Measurements from ENCODE around the gene PTPRA. TPM values are rescaled to one million over a fixed set of nuclear protein-coding genes. Genes with fewer than 3 reads are reported as not detected.
A peak's percentile ranks its signal among the peaks of the same experiment; 100 is the strongest.

PTPRA gene
- total RNA-seq, 4 donors from 2014 or later, result 55.0 to 78.0 (median 68.2) TPM

GRCh38 chr20:3081641-3082040, 208.4 kb downstream of the PTPRA start:
- DNase-seq (ENCODE audit: low spot score), result no peak
- TF ChIP-seq, protein P1, sequence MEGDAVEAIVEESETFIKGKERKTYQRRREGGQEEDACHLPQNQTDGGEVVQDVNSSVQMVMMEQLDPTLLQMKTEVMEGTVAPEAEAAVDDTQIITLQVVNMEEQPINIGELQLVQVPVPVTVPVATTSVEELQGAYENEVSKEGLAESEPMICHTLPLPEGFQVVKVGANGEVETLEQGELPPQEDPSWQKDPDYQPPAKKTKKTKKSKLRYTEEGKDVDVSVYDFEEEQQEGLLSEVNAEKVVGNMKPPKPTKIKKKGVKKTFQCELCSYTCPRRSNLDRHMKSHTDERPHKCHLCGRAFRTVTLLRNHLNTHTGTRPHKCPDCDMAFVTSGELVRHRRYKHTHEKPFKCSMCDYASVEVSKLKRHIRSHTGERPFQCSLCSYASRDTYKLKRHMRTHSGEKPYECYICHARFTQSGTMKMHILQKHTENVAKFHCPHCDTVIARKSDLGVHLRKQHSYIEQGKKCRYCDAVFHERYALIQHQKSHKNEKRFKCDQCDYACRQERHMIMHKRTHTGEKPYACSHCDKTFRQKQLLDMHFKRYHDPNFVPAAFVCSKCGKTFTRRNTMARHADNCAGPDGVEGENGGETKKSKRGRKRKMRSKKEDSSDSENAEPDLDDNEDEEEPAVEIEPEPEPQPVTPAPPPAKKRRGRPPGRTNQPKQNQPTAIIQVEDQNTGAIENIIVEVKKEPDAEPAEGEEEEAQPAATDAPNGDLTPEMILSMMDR (IDR thresholded peaks at IDR 0.05), result no peak

DNA sequence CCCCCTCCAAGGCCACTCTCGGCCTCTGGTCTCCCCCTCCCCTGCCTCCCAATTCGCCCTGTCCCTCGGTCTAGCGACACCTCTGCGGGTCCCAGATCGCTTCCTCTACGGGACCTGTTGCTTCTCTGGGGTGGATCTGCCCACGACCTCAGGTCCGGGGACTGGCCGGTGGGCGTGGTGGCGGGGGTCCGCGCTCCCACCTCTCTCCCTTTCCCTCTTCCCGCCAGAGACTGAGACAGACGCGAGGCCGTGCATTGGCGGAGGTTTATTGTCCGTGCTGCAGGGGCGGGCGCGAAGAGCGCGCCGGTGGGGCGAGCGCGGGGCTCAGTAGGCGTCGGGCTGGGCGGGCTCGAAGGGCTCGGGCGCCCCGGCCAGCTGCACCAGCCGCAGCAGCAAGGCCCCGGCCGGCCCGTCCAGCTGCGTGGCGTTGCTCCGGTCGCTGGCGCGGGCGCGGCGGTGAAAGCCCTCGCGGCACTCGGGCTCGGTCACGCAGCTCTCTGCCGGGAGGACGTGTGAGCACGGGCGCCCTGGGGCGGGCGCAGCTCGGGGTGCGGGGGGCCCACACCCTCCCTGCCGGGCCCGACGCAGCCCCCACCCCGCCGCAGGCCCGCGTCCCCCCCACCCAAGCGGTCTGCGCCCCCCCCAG, 209.1 kb downstream of the PTPRA start:
- TF ChIP-seq, protein P1 (IDR thresholded peaks at IDR 0.05), result no peak
- ATAC-seq (ENCODE audit: low FRiP score) (no peak), DNase-seq (ENCODE audit: low spot score) (no peak)

More at GRCh38 chr20:3081641-3082040, 208.4 kb downstream of the PTPRA start:
- ATAC-seq (ENCODE audit: low FRiP score), result no peak

- TF ChIP-seq, protein P1 (IDR thresholded peaks at IDR 0.05), result no peak
- no peak for DNase-seq (ENCODE audit: low spot score)
- ATAC-seq (ENCODE audit: low FRiP score), result no peak
Observed at GRCh38 chr20:3082955-3083952, 210.0 kb downstream of the PTPRA start.

DNA sequence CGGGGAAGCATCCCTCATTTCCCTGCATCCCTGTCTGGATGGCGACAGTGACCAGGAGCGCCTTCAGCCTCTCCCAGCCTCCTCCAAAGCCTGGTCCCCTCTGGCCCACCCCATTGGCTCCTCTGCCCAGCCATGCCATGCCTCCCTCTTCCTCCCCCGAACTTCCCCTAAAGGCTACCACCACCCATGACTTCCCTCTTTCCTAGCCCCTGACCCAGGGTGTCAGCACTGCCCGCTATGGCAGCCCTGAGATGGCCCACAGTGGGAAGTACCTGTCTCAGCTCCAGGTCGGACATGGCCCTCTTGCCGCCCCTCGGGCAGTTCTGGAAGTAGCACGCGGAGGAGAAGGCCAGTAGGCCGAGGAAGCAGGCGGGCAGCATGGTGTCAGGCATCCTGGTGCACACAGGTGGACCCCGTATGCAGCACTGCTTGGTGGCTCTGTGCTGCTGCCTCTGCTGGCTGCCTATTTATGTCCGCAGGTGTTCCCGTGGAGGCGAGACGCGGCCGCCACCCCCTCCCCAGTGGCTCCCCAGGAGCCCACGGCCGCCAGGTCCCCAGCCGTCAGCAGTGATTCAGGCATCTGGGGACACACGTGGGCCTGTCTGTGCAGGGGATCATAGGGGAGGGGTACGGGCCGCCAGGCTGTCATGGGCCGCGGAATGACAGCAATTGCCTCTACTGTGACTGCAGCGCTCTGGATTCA, 211.2 kb downstream of the PTPRA start, which contains the start of gene AVP:
Gene AVP (minus strand): TSS at position 442 of the 703 bp plus-strand sequence. CDS start 50 bp downstream, at position 392.
- TF ChIP-seq, protein P1 (IDR thresholded peaks at IDR 0.05), result no peak
- ATAC-seq (ENCODE audit: low FRiP score) (peak; percentile 10), DNase-seq (ENCODE audit: low spot score) (no peak)

DNA sequence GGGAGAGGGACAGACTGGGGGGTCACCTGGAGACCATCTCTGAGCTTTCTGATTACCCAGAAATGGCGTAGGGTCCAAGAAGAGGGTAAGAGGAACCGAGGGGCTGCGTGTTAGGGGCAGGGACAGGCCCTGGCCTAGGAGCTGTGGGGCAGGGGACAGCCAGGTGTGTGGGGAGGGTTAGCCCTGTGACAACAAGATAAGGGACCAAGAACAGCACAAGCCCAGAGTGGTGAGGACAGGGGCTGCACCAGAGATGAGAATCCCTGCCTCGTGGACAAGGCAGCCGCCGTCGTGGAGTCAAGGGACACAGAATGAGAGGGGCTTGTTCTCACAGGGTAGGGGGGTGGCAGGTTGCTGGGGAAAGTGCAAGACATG, 211.7 kb downstream of the PTPRA start:
- no peak for DNase-seq (ENCODE audit: low spot score)
- ATAC-seq (ENCODE audit: low FRiP score), result no peak
- TF ChIP-seq, protein P1 (IDR thresholded peaks at IDR 0.05), result no peak

GRCh38 chr20:3085571-3086072, 212.3 kb downstream of the PTPRA start:
- ATAC-seq (ENCODE audit: low FRiP score) (no peak), DNase-seq (ENCODE audit: low spot score) (no peak)
- TF ChIP-seq, protein P1 (IDR thresholded peaks at IDR 0.05), result no peak
